Hepatocyte (in vitro differentiated cells): ENCODE results near the gene CARS2. TPM values are rescaled to one million over a fixed set of nuclear protein-coding genes. Genes with fewer than 3 reads are reported as not detected.

Experiments used
- DNase-seq: peaks from one replicate; pipeline ENCODE4 v3.0.0-alpha.2; 2016; ENCODE audit warnings: low spot score
- H2AFZ ChIP-seq: fragments of 200-600 bp; sonication (generic); 2 replicates; pipeline ENCODE4 v1.6.0; 2016; ENCODE audit warnings: antibody characterized with exemption, mild to moderate bottlenecking
- H3K27ac ChIP-seq: fragments of 200-600 bp; sonication (generic); 2 replicates; pipeline ENCODE4 v1.5.1; 2016; ENCODE audit warnings: mild to moderate bottlenecking
- H3K27me3 ChIP-seq: fragments of 200-600 bp; sonication (generic); 2 replicates; pipeline ENCODE4 v1.6.1; 2016
- H3K36me3 ChIP-seq: fragments of 200-600 bp; sonication (generic); replicated peaks from 2 replicates; pipeline ENCODE4 v1.5.1; 2016; ENCODE audit warnings: low read depth; ENCODE audit not compliant: insufficient read depth
- H3K4me1 ChIP-seq: fragments of 200-600 bp; sonication (generic); 2 replicates; pipeline ENCODE4 v1.5.1; 2016; ENCODE audit warnings: mild to moderate bottlenecking, moderate library complexity; ENCODE audit not compliant: insufficient read depth
- H3K4me2 ChIP-seq: fragments of 200-600 bp; sonication (generic); 2 replicates; pipeline ENCODE4 v1.6.0; 2016
- H3K4me3 ChIP-seq: fragments of 200-600 bp; sonication (generic); 2 replicates; pipeline ENCODE4 v1.5.1; 2016; ENCODE audit warnings: mild to moderate bottlenecking
- H3K79me2 ChIP-seq: fragments of 200-600 bp; sonication (generic); 2 replicates; pipeline ENCODE4 v1.6.0; 2017; ENCODE audit warnings: mild to moderate bottlenecking
- H3K9me2 ChIP-seq: fragments of 200-600 bp; sonication (generic); replicated peaks from 2 replicates; pipeline ENCODE4 v1.6.0; 2017; ENCODE audit warnings: mild to moderate bottlenecking; ENCODE audit not compliant: insufficient read depth
- H3K9me3 ChIP-seq: fragments of 200-600 bp; sonication (generic); 2 replicates; pipeline ENCODE4 v1.5.1; 2016; ENCODE audit warnings: low read depth, mild to moderate bottlenecking
- H4K20me1 ChIP-seq: fragments of 200-600 bp; sonication (generic); 2 replicates; pipeline ENCODE4 v1.6.0; 2016; ENCODE audit warnings: mild to moderate bottlenecking; ENCODE audit not compliant: insufficient read depth, poor library complexity, severe bottlenecking
- EZH2 ChIP-seq: fragments of 200-600 bp; sonication (generic); IDR thresholded peaks from 2 replicates; pipeline ENCODE4 v1.6.1; 2016; ENCODE audit warnings: antibody characterized with exemption, mild to moderate bottlenecking, borderline replicate concordance
- EZH2phosphoT487 ChIP-seq: fragments of 200-600 bp; sonication (generic); IDR thresholded peaks from one replicate; pipeline ENCODE4 v1.6.1; 2018; ENCODE audit warnings: antibody characterized with exemption, mild to moderate bottlenecking, low read depth, moderate library complexity; ENCODE audit not compliant: unreplicated experiment, severe bottlenecking
- WGBS: methylation state at CpG from one replicate; pipeline ENCODE4 v1.1.6; 2016; ENCODE audit warnings: low lambda C conversion rate; ENCODE audit errors: missing lambda C conversion rate; 5-methylcytosine and 5-hydroxymethylcytosine counted together
- polyA plus RNA-seq: library from polyadenylated mRNA; unstranded; fragments of >200 nt; fragmentation: Nextera tagmentation; extraction: Ambion mirVana; gene quantifications from 2 replicates; pipeline ENCODE4 v1.2.1, GENCODE V29; 2016
- total RNA-seq: library from RNA; depleted of rRNA; stranded (reverse); fragments of >200 nt; gene quantifications from 2 replicates; pipeline ENCODE4 v1.2.3, GENCODE V29; 2014
- TF ChIP-seq, protein P1 (sequence below): fragments of 200-600 bp; sonication (generic); IDR thresholded peaks from 2 replicates; pipeline ENCODE4 v1.5.1; 2016; ENCODE audit warnings: antibody characterized with exemption, mild to moderate bottlenecking; ENCODE audit not compliant: poor library complexity

The CARS2 gene
- total and polyA plus RNA-seq, 2 experiments from 2014 or later = 72.9 to 105 TPM

DNA sequence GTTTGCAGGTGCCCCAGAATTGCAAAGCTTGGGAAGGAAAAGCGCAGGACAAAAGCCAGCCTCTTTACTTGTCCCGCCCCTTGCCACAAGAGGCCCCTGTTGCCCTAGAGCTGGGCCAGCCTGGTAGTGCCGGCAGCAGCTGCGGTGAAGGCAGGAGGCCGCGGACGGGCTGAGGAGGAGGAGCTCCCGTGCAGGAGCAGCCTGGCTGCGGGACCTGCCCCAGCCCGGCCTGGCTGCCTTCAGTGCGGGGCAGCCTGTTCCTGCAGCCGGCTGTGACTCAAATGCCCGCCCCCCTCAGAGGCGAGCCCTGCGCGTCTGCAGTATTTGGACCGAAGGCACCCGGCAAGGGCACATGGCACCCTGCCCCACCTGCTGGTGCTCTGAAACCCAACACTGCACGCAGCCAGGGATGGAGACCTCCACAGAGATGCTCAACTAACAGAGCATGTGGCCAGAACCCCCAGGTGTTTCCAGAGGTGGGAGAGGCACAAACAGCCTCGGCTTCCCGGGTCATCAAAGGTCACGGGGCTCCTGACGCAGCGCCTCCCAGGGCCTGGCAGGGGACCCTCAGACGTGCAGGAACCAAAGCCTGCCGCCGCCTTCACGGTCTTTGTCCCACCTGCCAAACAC, 60.9 kb downstream of the CARS2 start:
- no peaks in the 10 kb centered on the region for H3K9me2 ChIP-seq
- peak; percentile 80 for DNase-seq
- H3K9me3 ChIP-seq = no peaks in the 10 kb centered on the region
- H3K27me3 ChIP-seq = no peaks in the 10 kb centered on the region
- H4K20me1 ChIP-seq = peaks cover 7% of the 10 kb centered on the region
- peak overlapping the region; percentile 24 for H3K4me2 ChIP-seq
- TF ChIP-seq, protein P1, sequence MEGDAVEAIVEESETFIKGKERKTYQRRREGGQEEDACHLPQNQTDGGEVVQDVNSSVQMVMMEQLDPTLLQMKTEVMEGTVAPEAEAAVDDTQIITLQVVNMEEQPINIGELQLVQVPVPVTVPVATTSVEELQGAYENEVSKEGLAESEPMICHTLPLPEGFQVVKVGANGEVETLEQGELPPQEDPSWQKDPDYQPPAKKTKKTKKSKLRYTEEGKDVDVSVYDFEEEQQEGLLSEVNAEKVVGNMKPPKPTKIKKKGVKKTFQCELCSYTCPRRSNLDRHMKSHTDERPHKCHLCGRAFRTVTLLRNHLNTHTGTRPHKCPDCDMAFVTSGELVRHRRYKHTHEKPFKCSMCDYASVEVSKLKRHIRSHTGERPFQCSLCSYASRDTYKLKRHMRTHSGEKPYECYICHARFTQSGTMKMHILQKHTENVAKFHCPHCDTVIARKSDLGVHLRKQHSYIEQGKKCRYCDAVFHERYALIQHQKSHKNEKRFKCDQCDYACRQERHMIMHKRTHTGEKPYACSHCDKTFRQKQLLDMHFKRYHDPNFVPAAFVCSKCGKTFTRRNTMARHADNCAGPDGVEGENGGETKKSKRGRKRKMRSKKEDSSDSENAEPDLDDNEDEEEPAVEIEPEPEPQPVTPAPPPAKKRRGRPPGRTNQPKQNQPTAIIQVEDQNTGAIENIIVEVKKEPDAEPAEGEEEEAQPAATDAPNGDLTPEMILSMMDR = peak; percentile 44
- TF ChIP-seq EZH2phosphoT487 = no peak
- H3K79me2 ChIP-seq = no peaks in the 10 kb centered on the region
- no peak overlapping the region for H2AFZ ChIP-seq
- 50% methylated on average over 27 of the region's 28 CpGs for WGBS
- H3K27ac ChIP-seq = no peak overlapping the region
- H3K4me1 ChIP-seq = peaks cover 8% of the 10 kb centered on the region
- H3K4me3 ChIP-seq = no peak overlapping the region
- no peaks in the 10 kb centered on the region for H3K36me3 ChIP-seq

DNA sequence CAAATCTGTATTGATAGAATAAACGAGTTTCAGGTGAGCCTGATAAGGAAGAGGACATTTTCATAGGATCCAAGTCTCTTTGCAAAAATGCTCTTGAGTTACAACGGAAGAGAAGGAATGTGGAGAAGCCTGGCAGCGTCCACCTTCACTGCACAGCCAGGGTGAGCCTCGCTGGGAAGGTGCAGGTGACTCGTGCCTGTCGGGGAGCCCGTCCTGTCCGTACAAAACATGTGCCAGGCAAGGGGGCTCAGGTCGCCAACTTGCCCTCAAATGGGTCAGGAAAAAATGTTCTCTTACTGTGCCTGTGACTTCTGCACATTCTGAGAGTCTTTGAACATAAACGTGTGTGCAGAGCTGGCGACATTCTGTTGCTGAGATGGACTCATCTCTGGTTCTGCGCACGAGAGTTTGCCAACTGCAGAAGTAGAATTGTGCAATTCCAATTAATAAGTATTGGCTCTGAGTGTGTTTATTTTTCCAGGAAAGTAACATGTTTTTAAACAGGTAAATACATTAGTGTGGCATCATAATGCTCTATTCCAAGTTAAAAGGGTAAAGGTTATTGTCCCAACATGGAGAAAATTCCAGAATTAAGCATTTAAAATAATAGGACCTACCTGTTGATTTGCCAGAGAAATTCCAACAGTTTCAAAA, 62.0 kb downstream of the CARS2 start:
- Histone ChIP-seq H3K36me3 (no peaks in the 10 kb centered on the region), H3K4me3 (no peak overlapping the region), H3K27ac (no peak overlapping the region), H3K4me1 (peaks cover 8% of the 10 kb centered on the region), H3K79me2 (no peaks in the 10 kb centered on the region), H3K9me3 (no peaks in the 10 kb centered on the region), H3K9me2 (no peaks in the 10 kb centered on the region), H3K4me2 (no peak overlapping the region), H3K27me3 (no peaks in the 10 kb centered on the region), H4K20me1 (peaks cover 14% of the 10 kb centered on the region), H2AFZ (no peak overlapping the region)
- TF ChIP-seq, protein P1 = no peak
- TF ChIP-seq EZH2phosphoT487 (no peak), EZH2 (no peak)
- WGBS = 89% methylated on average over 13 of the region's 13 CpGs
- no peak for DNase-seq

DNA sequence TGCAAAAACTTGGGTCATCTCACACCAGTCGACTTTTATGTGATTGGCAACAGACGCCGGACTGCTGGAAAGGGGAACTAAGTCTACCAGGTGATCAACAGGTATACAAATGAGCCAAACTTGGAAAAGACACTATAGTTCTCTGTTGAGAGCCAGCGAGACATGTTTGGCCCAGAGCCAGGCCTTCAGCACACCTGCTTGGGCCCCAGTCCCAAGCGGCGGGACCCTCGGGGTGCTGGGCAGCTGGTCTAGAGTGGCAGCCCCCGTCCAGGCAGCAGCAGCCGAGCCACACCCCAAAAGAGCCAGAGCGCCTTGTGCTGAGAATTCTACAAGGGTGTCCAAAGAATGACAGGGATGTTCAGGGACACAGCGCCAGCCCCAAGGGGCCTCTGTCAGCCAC, 62.6 kb downstream of the CARS2 start:
- DNase-seq = no peak
- TF ChIP-seq EZH2 = no peak
- TF ChIP-seq, protein P1 = no peak
- TF ChIP-seq EZH2phosphoT487 = no peak
- Histone ChIP-seq H3K4me1 (peaks cover 8% of the 10 kb centered on the region), H3K4me3 (no peak overlapping the region), H3K9me3 (no peaks in the 10 kb centered on the region), H3K27me3 (no peaks in the 10 kb centered on the region), H3K9me2 (no peaks in the 10 kb centered on the region), H2AFZ (no peak overlapping the region), H3K36me3 (no peaks in the 10 kb centered on the region), H3K27ac (no peak overlapping the region), H3K79me2 (no peaks in the 10 kb centered on the region), H4K20me1 (peaks cover 14% of the 10 kb centered on the region), H3K4me2 (no peak overlapping the region)
- WGBS = 86% methylated on average over 11 of the region's 11 CpGs
